GM12878 (cell line): ENCODE measurements around the gene SETBP1. TPM values are rescaled to one million over a fixed set of nuclear protein-coding genes. Genes with fewer than 3 reads are reported as not detected.

ENCODE experiments used
- ATAC-seq: fragments of 200-7000 bp; cut with Tn5 transposase; 3 replicates; pipeline ENCODE4 v1.9.1; 2020; ENCODE audit warnings: mild to moderate bottlenecking, moderate library complexity
- BruUV-seq: library from RNA; stranded (reverse); fragments of 400-500 nt; replicated peaks from 2 replicates; lab custom pipeline; 2021; lab: Mats Ljungman, UMichigan
- CTCF ChIA-PET: fragments of 300-600 bp; sonication (Branson Sonifier 250); formaldehyde crosslinking; extraction: SDS; loops from one replicate; lab custom pipeline; 2021; ENCODE audit warnings: inconsistent platforms; lab: Yijun Ruan, JAX
- POLR2A ChIA-PET: fragments of 350-600 bp; formaldehyde crosslinking; extraction: SDS; loops from one replicate; lab custom pipeline; 2021; ENCODE audit warnings: inconsistent platforms; lab: Charles Lee
- RAD21 ChIA-PET: fragments of 300-600 bp; sonication (Branson Sonifier 250); formaldehyde crosslinking; loops from one replicate; lab custom pipeline; 2023; ENCODE audit warnings: antibody characterized with exemption; ENCODE audit not compliant: unreplicated experiment; lab: Charles Lee
- SMC1A ChIA-PET: fragments of 300-600 bp; sonication (Branson Sonifier 250); formaldehyde crosslinking; loops from one replicate; lab custom pipeline; 2023; ENCODE audit not compliant: unreplicated experiment, uncharacterized antibody; lab: Charles Lee
- DNase-seq: peaks from one replicate; pipeline ENCODE4 v3.0.0-alpha.2; 2011; ENCODE audit warnings: low read depth, low spot score
- FAIRE-seq: peaks from 3 replicates; lab custom pipeline; 2011; peaks lifted over from hg19 to GRCh38; lab: Jason Lieb, UNC
- H2AFZ ChIP-seq: 2 replicates; pipeline ENCODE4 v1.6.0; 2011; ENCODE audit warnings: low read depth, low read length, control low read depth; ENCODE audit not compliant: control insufficient read depth
- H3K27ac ChIP-seq: 2 replicates; pipeline ENCODE4 v1.5.1; 2011; ENCODE audit warnings: control low read depth; ENCODE audit not compliant: control insufficient read depth, insufficient read depth
- H3K27me3 ChIP-seq, 2 experiments: replicated peaks in 1 of 2; 2 replicates each; pipeline versions ENCODE4 v1.6.0 to v1.6.1; 2011; ENCODE audit warnings: low read length in 1 of 2; ENCODE audit not compliant: control insufficient read depth in 2 of 2, insufficient read depth in 2 of 2
- H3K36me3 ChIP-seq, 2 experiments: 2 replicates each; pipeline ENCODE4 v1.5.1; 2011; ENCODE audit warnings: low read length in 1 of 2; ENCODE audit not compliant: control insufficient read depth in 2 of 2, insufficient read depth in 2 of 2
- H3K4me1 ChIP-seq: 2 replicates; pipeline ENCODE4 v1.6.1; 2011; ENCODE audit warnings: mild to moderate bottlenecking, low read length, moderate library complexity, mixed read lengths; ENCODE audit not compliant: control insufficient read depth, insufficient read depth
- H3K4me2 ChIP-seq: 2 replicates; pipeline ENCODE4 v1.6.0; 2011; ENCODE audit warnings: control low read depth; ENCODE audit not compliant: control insufficient read depth, insufficient read depth
- H3K4me3 ChIP-seq: fragments of 200-600 bp; sonication (generic); 2 replicates; pipeline ENCODE4 v1.5.1; 2016
- H3K79me2 ChIP-seq: 2 replicates; pipeline ENCODE4 v1.6.0; 2011; ENCODE audit warnings: low read length; ENCODE audit not compliant: control insufficient read depth, insufficient read depth
- H3K9ac ChIP-seq: 2 replicates; pipeline ENCODE4 v1.8.0; 2011; ENCODE audit warnings: low read length, control low read depth, mixed read lengths; ENCODE audit not compliant: control insufficient read depth, insufficient read depth
- H3K9me3 ChIP-seq: replicated peaks from 3 replicates; pipeline ENCODE4 v1.5.1; 2011; ENCODE audit warnings: mild to moderate bottlenecking, low read length; ENCODE audit not compliant: control insufficient read depth, insufficient read depth
- H4K20me1 ChIP-seq: 2 replicates; pipeline ENCODE4 v1.6.0; 2011; ENCODE audit not compliant: control insufficient read depth, insufficient read depth
- BACH1 ChIP-seq: fragments of 450-650 bp; IDR thresholded peaks from 2 replicates; pipeline ENCODE4 v1.6.1; 2017; ENCODE audit warnings: mild to moderate bottlenecking, borderline replicate concordance
- EZH2 ChIP-seq: IDR thresholded peaks from 2 replicates; pipeline ENCODE4 v1.6.1; 2012; ENCODE audit warnings: low read depth, mild to moderate bottlenecking, control low read depth, inconsistent platforms, low read length, borderline replicate concordance; ENCODE audit not compliant: control insufficient read depth
- IKZF2 ChIP-seq, 2 experiments: fragments of 450-650 bp; IDR thresholded peaks; 2 replicates each; pipeline ENCODE4 v1.6.1; 2017; ENCODE audit warnings: mild to moderate bottlenecking in 2 of 2, moderate library complexity in 2 of 2
- NBN ChIP-seq: fragments of 450-650 bp; IDR thresholded peaks from 2 replicates; pipeline ENCODE4 v1.6.1; 2016
- NFXL1 ChIP-seq: fragments of 450-650 bp; IDR thresholded peaks from 2 replicates; pipeline ENCODE4 v1.6.1; 2017; ENCODE audit warnings: antibody characterized with exemption, mild to moderate bottlenecking, borderline replicate concordance
- NFYA ChIP-seq: IDR thresholded peaks from 2 replicates; pipeline ENCODE4 v1.6.1; 2011; ENCODE audit warnings: low read depth, mild to moderate bottlenecking, low read length, improper control_type of control experiment, borderline replicate concordance
- POLR2AphosphoS2 ChIP-seq: IDR thresholded peaks from 2 replicates; pipeline ENCODE4 v1.6.1; 2011; ENCODE audit warnings: low read depth, mild to moderate bottlenecking, low read length, improper control_type of control experiment, moderate library complexity
- POLR2AphosphoS5 ChIP-seq: IDR thresholded peaks from 2 replicates; pipeline ENCODE4 v1.6.1; 2011; ENCODE audit warnings: mild to moderate bottlenecking, low read length, inconsistent platforms
- RBBP5 ChIP-seq: fragments of 200-600 bp; sonication (generic); conservative IDR thresholded peaks from 2 replicates; pipeline ENCODE4 v1.6.1; 2016
- REST ChIP-seq: IDR thresholded peaks from 2 replicates; pipeline ENCODE4 v1.6.1; 2012; ENCODE audit warnings: mild to moderate bottlenecking, low read depth, low read length
- SUPT20H ChIP-seq: IDR thresholded peaks from 2 replicates; pipeline ENCODE4 v1.6.1; 2011; ENCODE audit warnings: low read depth, mild to moderate bottlenecking, low read length, moderate library complexity, borderline replicate concordance; ENCODE audit not compliant: control insufficient read depth
- YBX1 ChIP-seq: fragments of 450-650 bp; IDR thresholded peaks from 2 replicates; pipeline ENCODE4 v1.6.1; 2016; ENCODE audit warnings: antibody characterized with exemption
- WGBS: methylation state at CpG from one replicate; pipeline ENCODE4 v1.1.6; 2016; ENCODE audit warnings: low lambda C conversion rate; ENCODE audit not compliant: insufficient replicate concordance, insufficient coverage; ENCODE audit errors: missing lambda C conversion rate; 5-methylcytosine and 5-hydroxymethylcytosine counted together
- in situ Hi-C: fragments of 300-500 bp; cut with MboI; formaldehyde crosslinking; loops from 9 replicates; pipeline ENCODE4 v1.14.3; 2018; ENCODE audit warnings: mixed read lengths
- intact Hi-C: fragments of 100-400 bp; cut with micrococcal nuclease; formaldehyde crosslinking; loops from one replicate; pipeline ENCODE4 v1.14.2; 2022; ENCODE audit not compliant: unreplicated experiment
- polyA plus RNA-seq, 11 experiments: library from polyadenylated mRNA; depleted of rRNA in 4 of 11; unstranded in 6 of 11; stranded (reverse) in 5 of 11; fragments of >200 nt; fragmentation: Nextera tagmentation in 4 of 11; fragmentation: Illumina TruSeq in 1 of 11; extraction: Ambion mirVana in 4 of 11; extraction: Trizol in 1 of 11; gene quantifications; 1 replicate in 1 of 11; 2 replicates in 10 of 11; pipeline versions ENCODE4 v1.2.1 to v1.2.3, GENCODE V29; 2011 to 2016; ENCODE audit warnings: inconsistent platforms in 2 of 11, missing spikeins in 2 of 11, low read depth in 1 of 11
- total RNA-seq, 4 experiments: library from RNA; depleted of rRNA in 3 of 4; stranded (reverse); fragments of >200 nt in 3 of 4; fragmentation: Illumina TruSeq in 1 of 4; extraction: Trizol in 1 of 4; gene quantifications; 2 replicates each; pipeline versions ENCODE4 v1.2.1 to v1.2.3, GENCODE V29; 2013 to 2021
- TF ChIP-seq, protein P1 (sequence below): IDR thresholded peaks from 2 replicates; pipeline ENCODE4 v1.6.1; 2012; ENCODE audit warnings: improper control_type of control experiment, low read depth, low read length; ENCODE audit not compliant: insufficient replicate concordance

SETBP1 gene
- total and polyA plus RNA-seq, 10 of the 15 experiments (the other 5 are each of a cell fraction or from before 2014, with no cell fraction given), result 0.99 to 29.7 (median 8.3) TPM

- Histone ChIP-seq H3K27me3 (no peaks in the 10 kb centered on the region), H2AFZ (no peak overlapping the region), H3K9ac (no peak overlapping the region), H3K36me3 (no peaks in the 10 kb centered on the region; a peak in 1 of 4 replicates), H3K4me2 (no peak overlapping the region), H3K27ac (no peak overlapping the region), H4K20me1 (no peaks in the 10 kb centered on the region), H3K79me2 (no peaks in the 10 kb centered on the region), H3K9me3 (no peaks in the 10 kb centered on the region), H3K4me3 (no peak overlapping the region), H3K4me1 (no peaks in the 10 kb centered on the region)
- no peak for DNase-seq
- in situ Hi-C loops, result no loop called here
- ChIA-PET CTCF (interaction anchor here (0.9 kb wide), 1 partner anchor 173 kb away, joined by 4 read pairs; no protein-coding TSS in a partner anchor), POLR2A (interaction anchor here (1.6 kb wide), 1 partner anchor 23 kb away, joined by 7 read pairs; no protein-coding TSS in a partner anchor), RAD21 (interaction anchor here (1.1 kb wide), 1 partner anchor 78 kb away, joined by 4 read pairs; no protein-coding TSS in a partner anchor), SMC1A (interaction anchor here (0.8 to 1.7 kb wide), 5 partner anchors 8 to 64 kb away, joined by 3 to 4 read pairs (median 4); no protein-coding TSS in a partner anchor)
- intact Hi-C loops, result loop anchor here (5.0 kb wide), 1 partner anchor 233 kb away; no protein-coding TSS in a partner anchor
- no peak for ATAC-seq
- no peak for TF ChIP-seq NBN
- TF ChIP-seq NFYA, result no peak
- no peak for TF ChIP-seq YBX1
- no peak for TF ChIP-seq REST
- TF ChIP-seq IKZF2 (IDR thresholded peaks at IDR 0.05), result no peak
- TF ChIP-seq, protein P1, sequence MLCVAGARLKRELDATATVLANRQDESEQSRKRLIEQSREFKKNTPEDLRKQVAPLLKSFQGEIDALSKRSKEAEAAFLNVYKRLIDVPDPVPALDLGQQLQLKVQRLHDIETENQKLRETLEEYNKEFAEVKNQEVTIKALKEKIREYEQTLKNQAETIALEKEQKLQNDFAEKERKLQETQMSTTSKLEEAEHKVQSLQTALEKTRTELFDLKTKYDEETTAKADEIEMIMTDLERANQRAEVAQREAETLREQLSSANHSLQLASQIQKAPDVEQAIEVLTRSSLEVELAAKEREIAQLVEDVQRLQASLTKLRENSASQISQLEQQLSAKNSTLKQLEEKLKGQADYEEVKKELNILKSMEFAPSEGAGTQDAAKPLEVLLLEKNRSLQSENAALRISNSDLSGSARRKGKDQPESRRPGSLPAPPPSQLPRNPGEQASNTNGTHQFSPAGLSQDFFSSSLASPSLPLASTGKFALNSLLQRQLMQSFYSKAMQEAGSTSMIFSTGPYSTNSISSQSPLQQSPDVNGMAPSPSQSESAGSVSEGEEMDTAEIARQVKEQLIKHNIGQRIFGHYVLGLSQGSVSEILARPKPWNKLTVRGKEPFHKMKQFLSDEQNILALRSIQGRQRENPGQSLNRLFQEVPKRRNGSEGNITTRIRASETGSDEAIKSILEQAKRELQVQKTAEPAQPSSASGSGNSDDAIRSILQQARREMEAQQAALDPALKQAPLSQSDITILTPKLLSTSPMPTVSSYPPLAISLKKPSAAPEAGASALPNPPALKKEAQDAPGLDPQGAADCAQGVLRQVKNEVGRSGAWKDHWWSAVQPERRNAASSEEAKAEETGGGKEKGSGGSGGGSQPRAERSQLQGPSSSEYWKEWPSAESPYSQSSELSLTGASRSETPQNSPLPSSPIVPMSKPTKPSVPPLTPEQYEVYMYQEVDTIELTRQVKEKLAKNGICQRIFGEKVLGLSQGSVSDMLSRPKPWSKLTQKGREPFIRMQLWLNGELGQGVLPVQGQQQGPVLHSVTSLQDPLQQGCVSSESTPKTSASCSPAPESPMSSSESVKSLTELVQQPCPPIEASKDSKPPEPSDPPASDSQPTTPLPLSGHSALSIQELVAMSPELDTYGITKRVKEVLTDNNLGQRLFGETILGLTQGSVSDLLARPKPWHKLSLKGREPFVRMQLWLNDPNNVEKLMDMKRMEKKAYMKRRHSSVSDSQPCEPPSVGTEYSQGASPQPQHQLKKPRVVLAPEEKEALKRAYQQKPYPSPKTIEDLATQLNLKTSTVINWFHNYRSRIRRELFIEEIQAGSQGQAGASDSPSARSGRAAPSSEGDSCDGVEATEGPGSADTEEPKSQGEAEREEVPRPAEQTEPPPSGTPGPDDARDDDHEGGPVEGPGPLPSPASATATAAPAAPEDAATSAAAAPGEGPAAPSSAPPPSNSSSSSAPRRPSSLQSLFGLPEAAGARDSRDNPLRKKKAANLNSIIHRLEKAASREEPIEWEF, result no peak
- TF ChIP-seq EZH2, result no peak
- TF ChIP-seq POLR2AphosphoS2, result no peak
- no peak for TF ChIP-seq POLR2AphosphoS5
- TF ChIP-seq BACH1, result no peak
- TF ChIP-seq NFXL1, result no peak
- TF ChIP-seq RBBP5, result no peak
- no peak for TF ChIP-seq SUPT20H
- WGBS, result 33% methylated on average over 3 of the region's 3 CpGs
- BruUV-seq, result no TSS peak
- no peak for FAIRE-seq
These were observed 299.1 kb downstream of the SETBP1 start for GRCh38 chr18:44979748-44980147.
